AG04449 (cell line): ENCODE results near the gene HOXD13.

Source experiments
- CTCF ChIA-PET: fragments of 350-600 bp; formaldehyde crosslinking; extraction: SDS; loops from one replicate; lab custom pipeline; 2021; ENCODE audit warnings: antibody characterized with exemption; lab: Yijun Ruan, JAX
- POLR2A ChIA-PET: fragments of 400-600, 350-600 bp; formaldehyde crosslinking; extraction: SDS; loops from one replicate; lab custom pipeline; 2020; ENCODE audit warnings: antibody characterized with exemption, inconsistent platforms; lab: Yijun Ruan, JAX
- DNase-seq: peaks from one replicate; pipeline ENCODE4 v3.0.0-alpha.2; 2010; ENCODE audit warnings: low read depth, low spot score
- H3K4me3 ChIP-seq: 2 replicates; pipeline ENCODE4 v1.5.1; 2011; ENCODE audit warnings: low read depth, mild to moderate bottlenecking, control low read depth, low read length
- TF ChIP-seq, protein P1 (sequence below): IDR thresholded peaks from one replicate; pipeline ENCODE4 v1.5.1; 2011; ENCODE audit warnings: mild to moderate bottlenecking, moderate library complexity, low read length, control low read depth, inconsistent platforms; ENCODE audit not compliant: insufficient read depth; ENCODE audit errors: missing control alignments

The HOXD13 gene

DNA sequence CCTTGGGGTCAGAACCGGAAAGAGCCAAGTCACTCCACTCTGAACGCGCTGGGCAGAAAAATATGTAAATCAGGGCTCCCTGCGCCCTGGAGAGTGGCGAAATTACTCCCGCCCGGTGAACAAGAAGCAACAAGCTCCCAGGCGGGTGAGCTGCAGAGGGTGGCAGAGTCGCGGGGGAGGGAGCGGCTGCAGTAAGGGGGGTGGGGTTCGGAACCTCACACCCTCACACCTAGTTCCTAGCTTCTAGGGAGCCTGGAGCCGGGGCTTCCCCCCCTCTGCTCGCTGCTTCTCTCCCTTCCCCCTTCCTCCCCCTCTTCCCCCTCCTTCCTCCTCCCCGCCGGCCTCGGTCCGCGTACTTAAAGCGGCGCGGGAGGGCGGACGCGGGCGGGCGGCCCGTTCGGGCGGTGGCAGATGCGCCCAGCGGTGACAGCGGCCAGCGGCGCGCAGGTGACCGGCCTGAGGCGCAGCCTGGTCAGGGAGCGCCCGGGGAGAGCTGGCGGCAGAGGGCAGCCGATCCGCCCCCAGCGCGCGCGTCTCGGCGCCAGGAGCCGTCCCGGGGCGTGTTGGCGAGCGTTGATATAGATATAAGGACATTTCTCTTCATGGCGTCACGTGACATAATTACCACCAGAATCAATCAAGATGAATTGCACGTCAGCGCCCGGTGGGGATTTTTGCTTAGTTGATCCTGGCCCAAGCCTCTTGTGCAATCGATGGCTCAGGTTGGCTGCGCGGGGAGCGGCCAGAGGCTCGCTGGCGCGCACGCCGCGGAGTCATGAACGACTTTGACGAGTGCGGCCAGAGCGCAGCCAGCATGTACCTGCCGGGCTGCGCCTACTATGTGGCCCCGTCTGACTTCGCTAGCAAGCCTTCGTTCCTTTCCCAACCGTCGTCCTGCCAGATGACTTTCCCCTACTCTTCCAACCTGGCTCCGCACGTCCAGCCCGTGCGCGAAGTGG, 14.3 kb downstream of the HOXD13 start, which contains the start of gene HOXD11:
HOXD11 (plus strand) TSS at position 700 of the 959 bp plus-strand sequence; CDS start at position 776, 76 bp downstream.
- CTCF ChIA-PET = interaction anchor here (1.4 kb wide), 1 partner anchor 12 kb away, joined by 4 read pairs; no protein-coding TSS in a partner anchor
- no peak for DNase-seq
- TF ChIP-seq, protein P1, sequence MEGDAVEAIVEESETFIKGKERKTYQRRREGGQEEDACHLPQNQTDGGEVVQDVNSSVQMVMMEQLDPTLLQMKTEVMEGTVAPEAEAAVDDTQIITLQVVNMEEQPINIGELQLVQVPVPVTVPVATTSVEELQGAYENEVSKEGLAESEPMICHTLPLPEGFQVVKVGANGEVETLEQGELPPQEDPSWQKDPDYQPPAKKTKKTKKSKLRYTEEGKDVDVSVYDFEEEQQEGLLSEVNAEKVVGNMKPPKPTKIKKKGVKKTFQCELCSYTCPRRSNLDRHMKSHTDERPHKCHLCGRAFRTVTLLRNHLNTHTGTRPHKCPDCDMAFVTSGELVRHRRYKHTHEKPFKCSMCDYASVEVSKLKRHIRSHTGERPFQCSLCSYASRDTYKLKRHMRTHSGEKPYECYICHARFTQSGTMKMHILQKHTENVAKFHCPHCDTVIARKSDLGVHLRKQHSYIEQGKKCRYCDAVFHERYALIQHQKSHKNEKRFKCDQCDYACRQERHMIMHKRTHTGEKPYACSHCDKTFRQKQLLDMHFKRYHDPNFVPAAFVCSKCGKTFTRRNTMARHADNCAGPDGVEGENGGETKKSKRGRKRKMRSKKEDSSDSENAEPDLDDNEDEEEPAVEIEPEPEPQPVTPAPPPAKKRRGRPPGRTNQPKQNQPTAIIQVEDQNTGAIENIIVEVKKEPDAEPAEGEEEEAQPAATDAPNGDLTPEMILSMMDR = no peak
- no peak within 1 kb of the TSS for H3K4me3 ChIP-seq
- POLR2A ChIA-PET = no interaction called here

- H3K4me3 ChIP-seq = no peak overlapping the region
- CTCF ChIA-PET = no interaction called here
- no peak for DNase-seq
- POLR2A ChIA-PET = no interaction called here
- TF ChIP-seq, protein P1 = no peak
Measured at GRCh38 chr2:176107731-176108181, 15.2 kb downstream of the HOXD13 start.

DNA sequence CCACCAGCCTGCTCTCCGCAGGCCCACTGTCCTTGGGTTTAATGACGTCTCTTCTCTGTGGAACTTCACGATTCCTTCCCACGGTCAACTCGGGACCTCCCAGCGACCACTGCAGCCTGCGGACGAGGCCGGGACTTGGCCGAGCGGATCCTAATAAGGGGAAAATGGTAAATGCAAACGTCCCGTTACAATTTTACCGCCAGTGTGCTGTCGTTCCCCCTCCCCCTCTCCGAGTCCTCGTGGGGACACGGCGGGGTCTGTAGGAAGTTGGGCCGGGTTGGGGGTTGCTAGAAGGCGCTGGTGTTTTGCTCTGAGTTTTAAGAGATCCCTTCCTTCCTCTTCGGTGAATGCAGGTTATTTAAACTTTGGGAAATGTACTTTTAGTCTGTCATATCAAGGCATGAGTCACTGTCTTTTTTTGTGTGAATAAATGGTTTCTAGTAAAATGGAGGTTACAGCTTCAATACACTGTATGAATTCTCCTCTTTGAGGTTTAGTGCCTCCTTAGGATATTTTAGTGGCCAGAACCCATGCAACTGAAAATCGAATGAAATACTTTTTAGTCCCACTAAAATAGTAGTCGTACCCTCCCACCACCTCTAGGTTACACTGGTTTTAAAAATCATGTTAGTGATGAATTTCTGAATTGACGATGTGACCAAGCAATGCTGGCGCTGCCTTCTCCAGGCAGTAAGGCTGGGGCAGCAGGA, 16.8 kb downstream of the HOXD13 start:
- ChIA-PET CTCF (interaction anchor here (0.6 to 9.0 kb wide), 16 partner anchors 7 to 1040 kb away, joined by 3 to 73 read pairs (median 11); partner anchors contain the start of gene HOXD9), POLR2A (no interaction called here)
- no peak for DNase-seq
- no peak overlapping the region for H3K4me3 ChIP-seq
- TF ChIP-seq, protein P1 = no peak

DNA sequence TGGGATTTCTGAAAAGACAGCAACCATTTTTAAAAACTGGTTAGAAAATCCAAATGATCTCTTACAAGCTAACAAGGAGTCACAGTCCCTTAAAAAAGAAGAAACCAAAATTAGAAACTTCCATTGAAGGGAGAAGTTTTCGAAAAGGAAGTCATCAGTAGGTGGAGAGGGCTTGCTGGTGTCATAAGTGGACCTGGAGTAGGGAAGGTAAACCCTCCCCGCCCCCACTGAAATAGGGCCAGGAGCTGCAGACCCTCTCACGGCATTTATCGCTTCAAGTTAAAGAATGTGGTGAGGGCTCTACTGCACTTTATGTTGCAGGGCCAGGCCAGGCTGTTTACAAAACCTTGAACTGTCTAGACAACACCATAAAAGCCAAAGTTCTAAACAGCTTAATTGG, 17.4 kb downstream of the HOXD13 start:
- H3K4me3 ChIP-seq = no peak overlapping the region
- DNase-seq = no peak
- POLR2A ChIA-PET = no interaction called here
- CTCF ChIA-PET = interaction anchor here (0.6 to 9.0 kb wide), 22 partner anchors 8 to 1047 kb away, joined by 3 to 73 read pairs (median 8); partner anchors contain the start of gene HOXD9
- TF ChIP-seq, protein P1 = no peak

DNA sequence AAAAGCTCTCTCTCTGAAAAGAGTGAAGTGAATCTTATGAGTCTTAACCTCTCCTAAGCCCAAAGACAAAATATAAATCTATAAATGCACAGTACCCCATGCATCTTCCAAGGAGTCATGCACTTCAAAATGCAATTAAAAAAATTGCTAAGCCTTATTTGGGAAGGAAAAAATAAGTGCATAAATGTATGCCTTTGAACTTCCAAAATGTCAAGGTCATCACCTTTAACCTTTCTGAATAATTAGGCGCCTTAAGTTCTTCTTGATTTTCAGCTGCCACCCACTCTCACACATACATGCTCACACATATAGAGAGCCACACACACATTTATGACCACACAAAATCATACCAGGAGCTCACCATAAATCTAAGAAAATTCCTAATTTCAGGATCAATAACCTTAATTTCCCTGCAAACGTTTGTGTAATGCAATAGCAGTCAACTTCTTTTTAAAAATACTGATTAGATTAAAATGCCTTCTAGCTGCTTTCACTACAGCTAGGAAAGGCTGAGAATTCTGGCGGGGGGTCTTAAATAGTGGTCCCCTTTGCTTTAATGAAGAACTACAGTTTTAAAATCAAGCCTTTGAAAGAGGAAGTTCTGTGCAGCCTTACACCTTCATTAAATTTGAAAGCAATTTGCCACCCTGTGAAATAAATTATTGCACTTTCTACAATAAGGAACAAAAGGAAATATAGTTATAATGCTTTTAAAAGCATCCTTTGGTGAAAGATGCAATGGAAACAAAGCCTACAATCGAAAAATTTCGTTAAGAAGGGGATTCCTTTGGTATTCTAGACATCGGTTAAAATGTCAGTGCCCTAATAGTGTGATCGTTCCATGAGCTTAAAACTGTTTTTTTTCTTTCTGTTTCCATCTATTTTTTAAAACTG, 18.1 kb downstream of the HOXD13 start:
- CTCF ChIA-PET = interaction anchor here (0.6 to 9.0 kb wide), 37 partner anchors 9 to 1047 kb away, joined by 3 to 73 read pairs (median 4); partner anchors contain the start of gene HOXD9
- DNase-seq = no peak
- TF ChIP-seq, protein P1 = no peak
- POLR2A ChIA-PET = no interaction called here
- no peak overlapping the region for H3K4me3 ChIP-seq
